Right forelimb (tissue), 1 donor: Measurements from ENCODE around the gene RAI1.

Experiments
- DNase-seq: peaks from one replicate; pipeline ENCODE4 v3.0.0-alpha.2; 2018

RAI1 gene

DNA sequence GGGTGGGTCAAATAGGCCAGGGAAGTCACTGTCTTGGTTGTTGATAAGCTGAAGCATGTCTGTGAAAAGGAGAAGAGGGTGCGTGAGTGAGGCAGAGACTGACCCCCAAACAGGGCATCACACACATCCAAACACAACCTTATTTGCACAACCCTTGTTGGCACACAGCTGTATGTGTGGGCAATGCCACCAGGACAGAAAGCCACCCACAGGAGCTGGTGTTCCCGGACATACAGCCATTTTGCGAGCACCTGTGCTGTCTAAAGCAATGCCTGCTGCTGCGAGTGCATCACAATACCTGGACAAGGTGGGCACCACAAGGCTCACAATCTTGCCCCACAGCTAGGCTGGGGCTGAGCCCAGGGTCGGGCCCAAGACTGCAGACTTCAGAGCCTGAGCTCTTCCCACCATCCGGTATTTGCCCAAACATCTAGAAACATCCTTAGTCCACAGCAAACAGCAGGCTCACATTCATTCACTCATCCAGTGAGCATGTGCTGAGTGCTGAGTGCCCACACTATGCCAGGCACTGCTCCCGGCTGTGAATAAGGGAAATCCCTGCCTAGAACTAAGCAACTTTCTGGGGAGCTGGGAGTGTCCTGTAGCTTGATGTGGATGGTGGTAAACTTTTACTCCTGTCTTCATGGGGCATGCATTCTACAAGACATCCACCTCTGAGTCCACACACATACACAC lies 139.4 kb downstream of the RAI1 start:
- DNase-seq = no peak

DNA sequence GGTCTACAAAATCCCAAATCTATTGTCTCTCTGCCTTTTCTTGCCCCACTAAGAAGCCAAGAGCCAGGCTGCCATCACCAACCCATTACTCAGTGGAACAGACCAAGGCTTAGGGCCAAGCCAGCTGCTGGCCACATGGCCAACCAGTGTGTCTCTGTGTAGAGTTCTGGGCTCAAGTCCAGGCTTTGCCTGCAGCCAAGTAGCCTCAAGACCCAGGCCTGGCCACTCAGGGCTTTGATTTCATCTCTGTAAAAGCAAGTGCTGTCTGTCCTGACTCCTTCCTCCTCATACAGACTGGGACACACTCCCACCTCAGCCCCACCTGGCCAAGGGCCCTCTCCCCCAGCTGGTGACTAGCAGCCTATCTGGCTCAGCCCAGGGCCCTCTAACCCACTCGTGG lies 140.9 kb downstream of the RAI1 start:
- no peak for DNase-seq

DNA sequence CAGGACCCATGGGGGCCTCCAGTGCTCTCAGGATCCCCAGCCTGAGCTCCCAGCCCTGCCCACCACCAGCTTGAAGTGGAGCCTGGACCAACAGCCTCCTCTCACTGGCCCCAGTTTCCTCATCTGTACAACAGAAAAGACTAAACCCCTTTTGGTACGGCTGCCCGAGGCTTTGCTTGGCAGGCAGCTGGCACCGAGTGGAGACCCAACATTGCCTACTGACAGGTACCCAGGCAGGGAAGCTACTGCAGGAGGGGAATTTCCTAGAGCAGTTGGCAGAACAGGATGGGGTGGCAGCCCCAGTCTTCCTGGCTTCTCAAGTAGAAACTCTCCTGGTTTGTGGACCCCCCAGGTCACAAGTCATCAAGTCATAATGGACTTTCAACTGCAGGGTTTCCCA lies 141.4 kb downstream of the RAI1 start:
- DNase-seq = no peak

DNA sequence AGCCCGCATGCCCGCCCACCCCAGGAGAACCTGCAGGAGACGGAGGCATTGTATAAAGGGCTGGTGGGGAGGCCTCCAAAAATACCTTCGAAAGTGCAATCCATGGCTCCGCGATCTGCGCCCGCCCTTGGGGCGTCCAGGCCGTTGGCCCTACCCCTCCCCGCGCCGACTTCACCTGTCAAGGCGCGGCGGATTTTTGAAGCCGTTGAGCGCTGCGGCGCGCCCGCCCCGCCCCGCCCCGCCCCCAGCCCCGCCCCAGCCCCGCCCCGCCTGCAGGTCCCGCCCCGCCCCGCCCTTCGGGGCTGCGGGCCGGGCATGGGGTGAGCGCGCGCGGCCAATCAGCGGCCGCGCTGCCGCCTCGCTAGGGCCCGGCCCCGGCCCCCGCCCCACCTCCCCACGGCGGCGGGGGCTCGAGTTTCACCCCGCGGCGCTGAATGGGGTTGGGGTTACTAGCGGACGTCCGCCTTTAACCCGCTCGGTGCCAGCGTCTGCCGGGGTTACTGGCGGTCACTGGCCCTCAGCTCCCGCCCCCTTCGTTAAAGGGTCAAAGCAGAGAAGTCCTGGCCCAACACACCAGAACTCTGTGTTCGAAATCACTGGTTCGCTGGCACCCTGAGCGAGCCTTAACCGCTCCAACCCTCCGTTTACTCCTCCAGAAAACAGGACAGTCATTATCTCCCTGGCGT lies 142.3 kb downstream of the RAI1 start:
- DNase-seq = peak; percentile 91

DNA sequence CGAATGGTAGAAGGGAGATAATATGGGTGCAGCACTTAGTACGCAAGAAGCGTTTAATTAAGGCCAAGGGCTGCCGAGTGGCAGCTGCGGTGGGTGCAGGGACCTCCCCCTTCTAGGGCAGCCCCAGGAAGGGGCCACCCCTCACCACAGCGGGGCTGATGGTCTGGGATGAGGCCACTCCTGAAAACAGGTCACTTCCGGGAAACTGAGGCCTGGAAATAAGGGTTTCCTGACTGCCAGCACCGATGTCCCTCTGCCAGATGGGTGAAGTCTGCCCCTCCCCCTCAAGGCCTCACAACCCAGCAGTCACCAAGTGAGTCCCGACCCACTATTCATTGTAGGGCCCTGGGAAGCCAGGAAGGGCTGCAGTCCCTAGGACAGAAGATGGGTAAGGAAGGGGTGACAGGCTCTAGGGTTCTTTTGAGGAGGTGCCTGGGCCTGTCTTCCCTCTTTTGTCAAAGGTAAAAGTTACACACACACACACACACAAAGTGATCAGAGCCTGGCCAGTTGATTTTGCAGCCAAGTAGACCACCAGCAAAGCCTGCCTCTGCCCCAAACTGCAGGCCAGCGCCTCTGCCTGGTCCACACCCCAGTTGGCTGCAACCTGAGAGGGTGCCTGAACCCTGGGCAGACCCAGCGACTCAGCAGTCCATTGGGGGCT lies 143.0 kb downstream of the RAI1 start:
- DNase-seq = no peak

DNA sequence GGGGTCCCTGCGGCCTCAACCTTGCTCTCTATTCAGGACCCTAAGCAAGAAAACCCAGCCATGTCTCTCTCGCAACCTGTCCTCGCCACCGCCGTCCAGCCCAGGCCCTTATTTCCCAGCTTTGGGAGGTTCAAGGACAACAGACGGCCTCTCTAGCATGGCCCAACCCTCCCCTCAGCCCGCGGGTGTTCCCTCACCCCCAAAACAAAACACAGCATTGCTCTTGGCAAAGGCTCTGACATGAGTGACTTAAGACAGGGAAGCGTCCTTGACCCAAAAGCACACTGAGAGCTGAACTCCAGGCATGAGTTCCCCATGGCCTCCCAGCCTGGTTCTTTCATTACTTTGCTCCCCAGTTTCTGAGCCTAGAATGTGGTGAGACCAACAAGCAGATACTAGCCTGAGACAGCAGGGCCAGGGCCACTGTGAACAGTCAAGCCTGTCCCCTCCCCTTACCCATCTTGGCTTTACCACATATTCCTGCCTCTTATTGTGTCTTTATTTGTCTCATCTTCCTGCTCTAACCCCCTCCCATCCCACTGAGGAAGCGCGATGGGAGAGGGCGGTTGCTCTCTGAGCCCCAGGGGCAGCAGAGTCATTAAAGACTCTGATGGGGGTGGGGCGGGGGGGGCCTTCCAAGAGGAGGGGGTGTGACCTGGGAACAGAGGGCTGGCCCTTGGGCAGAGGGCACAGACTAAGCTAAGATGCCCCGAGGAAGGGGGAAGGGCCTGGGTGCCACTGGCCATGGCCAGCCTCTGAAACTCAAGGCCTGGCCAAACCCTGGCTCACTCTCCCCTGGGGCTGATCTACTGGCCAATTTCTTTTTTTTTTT lies 143.7 kb downstream of the RAI1 start:
- DNase-seq = no peak

DNA sequence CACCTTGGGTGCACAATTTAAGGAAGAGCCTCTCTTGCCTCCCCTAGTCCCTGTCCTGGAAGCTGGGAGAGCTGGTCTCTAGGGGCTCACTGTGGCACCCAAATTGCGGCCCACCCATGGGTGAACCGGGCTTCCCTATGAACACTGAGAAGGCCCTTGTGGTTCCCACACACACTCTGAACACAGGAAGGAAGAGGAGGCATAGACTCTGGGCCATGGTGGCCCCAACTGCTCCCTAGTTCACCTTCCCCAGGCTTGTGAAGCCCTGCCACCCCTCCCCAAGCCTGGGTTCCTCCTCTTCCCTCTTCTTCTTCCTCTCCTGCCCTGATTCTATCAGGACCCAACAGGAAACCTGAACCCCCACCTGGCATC lies 145.1 kb downstream of the RAI1 start:
- DNase-seq = no peak

DNA sequence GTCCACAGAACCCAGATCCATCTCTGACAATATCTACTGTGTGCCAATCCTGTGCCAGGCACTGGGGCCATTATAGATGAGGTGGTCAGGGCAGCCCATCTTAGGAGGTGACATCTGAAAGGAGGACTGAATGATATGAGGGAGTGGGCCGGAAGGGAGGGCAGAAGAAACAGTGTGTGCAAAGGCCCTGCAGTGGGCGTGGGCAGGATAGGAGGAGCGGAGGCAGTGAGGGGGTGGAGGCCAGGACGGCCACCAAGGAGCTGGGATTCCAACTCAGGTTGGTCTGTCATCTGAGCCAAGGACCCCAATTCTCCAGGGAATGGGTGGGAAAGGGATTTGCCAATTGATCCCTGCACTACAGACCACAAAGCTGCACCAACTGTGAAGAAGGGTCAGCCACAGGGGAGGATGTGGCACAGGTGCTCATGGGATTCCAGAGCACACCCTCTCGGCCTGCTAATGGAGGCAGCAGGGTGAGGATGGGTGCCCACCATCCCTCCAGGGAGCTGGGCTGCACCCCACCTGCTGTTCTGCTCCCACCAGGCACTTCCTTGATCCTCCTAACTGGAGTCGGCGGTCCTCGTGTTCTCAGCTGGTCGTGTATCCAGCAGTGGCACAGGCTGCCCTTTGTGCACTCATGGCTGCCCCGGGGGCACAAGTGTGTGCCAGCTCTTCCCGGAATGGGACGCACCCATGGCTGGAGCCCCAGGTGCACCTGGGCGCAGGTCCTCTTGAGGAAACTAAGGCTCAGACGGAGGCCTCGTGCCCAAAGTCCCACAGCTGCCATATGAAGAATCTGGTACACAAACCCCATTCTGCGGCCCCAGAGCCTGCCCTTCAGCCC lies 145.9 kb downstream of the RAI1 start:
- no peak for DNase-seq

DNA sequence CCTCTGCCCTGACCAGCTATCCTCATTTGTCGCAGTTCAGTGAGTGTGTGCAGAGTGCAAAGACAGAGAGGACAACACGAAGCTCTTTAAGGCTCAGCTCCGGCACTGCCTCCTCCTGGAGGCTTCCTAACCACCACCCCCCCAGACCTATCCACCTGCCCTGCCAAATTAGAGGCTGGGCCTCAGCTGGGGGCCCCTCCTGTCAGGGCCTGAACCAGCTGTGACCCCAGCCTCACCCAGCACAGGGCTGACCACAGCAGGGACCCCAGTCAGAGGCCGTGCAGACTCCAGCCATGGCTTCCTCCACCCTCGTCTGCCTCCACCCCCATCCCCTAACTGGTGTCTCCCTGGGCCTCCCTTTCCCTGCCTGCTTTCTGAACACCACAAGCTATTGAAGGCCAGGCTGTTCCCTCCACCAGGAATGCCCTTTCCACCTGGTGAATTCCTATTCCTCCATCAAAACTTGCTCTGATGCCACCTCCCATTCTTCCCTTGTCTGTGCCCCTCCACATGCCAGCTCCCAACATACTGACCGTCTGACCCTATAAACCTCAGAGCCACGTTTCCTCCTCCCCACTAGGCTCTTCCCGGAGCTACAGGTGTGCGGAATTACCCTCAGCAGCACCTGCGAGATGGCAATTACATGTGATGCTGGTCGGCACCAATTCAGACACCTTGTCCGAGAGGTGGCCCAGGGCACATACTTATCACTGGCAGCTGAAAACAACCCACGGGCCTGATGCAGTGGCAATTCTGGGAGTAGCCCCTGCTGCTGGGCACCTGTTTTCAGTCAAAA lies 146.8 kb downstream of the RAI1 start:
- no peak for DNase-seq

DNA sequence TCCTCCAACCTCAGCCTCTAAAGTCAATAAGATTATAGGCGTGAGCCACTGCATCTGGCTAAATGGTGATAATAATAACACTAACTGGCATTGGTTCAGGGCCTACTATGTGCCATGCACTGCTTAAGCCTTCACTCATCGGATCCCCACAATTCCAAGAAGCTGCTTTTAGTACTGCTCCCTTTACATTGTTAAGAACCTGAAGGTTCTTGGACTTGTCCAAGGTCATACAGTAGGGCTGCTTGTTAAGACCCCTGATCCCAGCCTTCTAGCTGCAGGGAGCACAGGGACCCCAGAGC lies 149.0 kb downstream of the RAI1 start:
- DNase-seq = no peak

DNA sequence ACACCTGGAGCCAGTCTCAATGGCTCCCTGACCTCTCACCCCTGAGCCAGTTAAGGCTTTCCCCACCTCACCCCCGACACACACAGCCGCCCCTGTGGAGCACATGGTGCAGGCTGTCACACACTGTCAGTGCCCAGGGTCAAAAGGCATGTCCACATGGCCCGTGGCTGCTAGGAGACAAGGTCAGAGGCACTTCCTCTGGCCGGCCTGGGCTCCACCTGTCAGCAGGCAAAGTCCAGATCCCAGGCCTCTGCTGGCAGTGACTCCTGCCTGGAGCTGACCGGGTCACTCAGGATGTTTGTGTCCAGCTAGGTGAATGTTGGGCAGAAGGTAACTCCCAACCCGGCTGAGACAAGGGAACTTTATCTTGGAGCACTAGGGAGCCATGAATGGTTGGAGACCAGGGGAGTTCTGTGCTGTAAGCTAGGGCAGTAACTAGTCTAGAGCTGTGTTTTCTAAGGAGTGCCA lies 149.5 kb downstream of the RAI1 start:
- no peak for DNase-seq

DNA sequence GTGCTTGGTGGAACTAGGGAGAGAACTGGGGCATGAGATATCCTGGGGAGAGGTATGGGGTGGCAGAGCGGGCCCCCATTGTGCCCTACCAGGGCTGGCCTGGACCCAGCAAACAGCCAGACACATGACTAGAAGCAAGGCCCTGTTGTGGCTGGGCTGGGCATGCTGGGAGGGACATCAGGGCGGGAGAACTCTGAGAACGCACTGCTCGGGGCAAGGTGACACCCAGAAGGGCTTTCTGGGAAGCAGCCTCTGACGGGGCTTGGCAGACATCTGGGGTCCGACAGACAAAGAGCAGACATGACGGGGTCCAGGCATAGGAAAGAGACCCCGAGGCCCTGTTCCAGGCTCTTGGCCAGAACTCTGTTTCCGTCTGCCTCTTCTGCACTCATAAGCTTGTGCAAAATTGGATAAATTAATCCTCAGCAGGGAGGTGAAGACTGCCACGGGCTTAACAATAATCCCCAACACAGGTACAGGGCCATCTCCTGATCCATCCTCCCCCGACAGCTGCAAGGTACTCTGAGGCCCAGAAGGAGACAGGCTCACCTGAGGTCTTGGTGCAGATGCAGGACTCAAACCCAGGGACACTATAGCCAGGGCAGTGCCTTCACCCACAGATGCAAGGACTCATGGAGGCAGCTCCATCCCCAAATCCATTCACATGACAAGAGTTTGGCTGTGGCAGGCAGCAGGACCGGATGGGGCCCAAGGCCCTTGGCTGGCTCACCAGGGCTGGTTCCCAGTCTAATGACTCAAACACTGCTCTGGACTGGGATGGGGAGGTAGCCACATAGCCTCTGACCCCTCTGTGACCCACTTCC lies 150.2 kb downstream of the RAI1 start:
- no peak for DNase-seq

DNA sequence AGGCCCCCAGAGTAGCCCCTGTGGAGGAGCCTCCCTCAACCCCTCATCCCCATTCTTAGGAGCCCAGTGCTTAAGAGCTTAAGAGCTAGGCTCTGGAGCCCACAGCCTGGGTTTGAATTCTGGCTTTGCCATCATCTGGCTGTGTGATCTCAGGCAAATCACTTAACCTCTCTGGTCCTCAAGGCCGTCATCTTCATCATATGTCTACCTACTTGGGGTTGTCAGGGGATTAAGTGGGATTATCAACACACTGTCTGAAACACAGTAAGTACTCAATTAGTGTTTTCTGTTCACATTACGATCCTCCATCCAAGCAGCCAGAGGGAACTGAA lies 150.7 kb downstream of the RAI1 start:
- DNase-seq = no peak

DNA sequence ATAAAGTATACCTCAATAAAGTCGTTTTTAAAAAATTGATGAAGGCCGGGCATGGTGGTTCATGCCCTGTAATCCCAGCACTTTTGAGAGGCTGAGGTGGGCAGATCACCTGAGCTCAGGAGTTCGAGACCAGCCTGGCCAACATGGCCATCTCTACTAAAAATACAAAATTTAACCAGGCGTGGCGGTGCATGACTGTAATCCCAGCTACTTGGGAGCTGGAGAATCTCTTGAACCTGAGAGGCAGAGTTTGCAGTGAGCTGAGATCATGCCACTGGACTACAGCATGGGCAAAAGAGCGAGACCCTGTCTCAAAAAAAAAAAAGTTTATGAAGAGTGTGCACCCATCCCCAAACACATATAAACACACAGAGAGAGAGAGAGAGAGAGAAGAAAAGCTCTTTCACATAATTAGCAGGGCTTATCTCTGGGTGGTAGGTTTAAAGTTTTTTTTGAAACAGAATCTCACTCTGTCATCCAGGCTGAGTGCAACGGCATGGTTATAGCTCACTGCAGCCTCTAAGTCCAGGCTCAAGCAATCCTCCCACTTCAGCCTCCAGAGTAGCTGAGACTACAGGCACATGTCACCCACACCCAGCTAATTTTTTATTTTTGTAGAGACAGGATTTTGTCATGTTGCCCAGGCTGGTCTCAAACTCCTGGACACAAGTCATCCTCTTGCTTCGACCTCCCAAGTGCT lies 152.6 kb downstream of the RAI1 start:
- no peak for DNase-seq

DNA sequence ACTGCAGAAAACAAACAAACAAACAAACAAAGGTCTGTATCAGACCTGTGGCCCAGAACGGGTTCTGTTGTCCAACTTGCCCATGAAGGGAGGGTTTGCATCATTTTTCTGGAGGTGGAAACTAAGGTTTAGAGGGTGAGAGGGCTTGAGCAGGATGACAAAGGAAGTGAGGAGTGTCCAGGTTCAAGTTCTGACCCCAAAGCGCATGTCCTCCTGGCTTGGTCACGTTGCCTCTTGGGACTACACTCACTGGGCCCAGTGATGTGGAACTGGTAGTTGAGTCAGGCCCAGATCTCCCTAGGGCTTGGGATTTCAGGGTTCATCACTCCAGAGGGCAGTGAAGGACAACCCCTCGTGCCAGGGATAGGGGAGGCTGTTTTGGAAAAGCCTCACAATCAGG lies 153.7 kb downstream of the RAI1 start:
- DNase-seq = no peak

DNA sequence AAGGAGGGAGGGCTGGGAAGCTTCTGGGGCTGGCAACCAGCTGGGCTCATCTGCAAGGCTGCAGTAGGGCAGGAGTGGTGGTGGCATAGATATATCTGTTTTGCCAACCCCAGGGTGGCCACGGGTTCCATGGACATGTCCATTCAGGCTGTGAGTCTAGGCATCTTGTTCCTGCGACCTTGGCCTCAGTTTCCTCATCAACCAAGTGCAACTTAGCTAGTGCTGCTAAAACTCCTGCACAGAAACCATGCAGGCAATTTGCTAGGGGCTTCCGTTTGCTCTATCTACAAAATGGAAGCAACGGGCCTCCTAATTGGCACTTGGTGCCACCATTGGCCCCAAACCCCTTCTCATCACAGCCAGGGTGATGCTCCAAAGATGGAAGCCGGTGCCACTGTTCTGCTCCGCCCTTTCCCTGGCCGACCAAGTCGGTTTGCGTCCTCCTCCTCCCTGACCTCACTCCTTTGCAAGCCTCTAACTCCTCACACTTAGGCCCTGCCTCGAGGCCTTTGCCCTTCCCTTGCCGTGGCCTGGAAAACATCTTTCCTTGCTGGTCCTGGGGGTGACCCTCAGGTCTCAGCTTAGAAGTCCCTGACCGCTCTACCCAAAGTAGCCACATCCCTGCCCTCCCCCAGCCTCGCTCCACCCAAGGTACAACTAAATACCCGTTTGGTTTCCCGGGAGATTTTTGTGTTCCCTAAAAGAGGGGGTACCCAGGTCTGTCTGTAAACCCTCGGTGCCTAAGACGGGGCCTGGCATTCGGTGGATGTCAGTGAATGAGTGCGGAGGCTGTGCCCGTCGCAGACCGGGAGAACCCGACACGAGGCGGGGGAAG lies 154.4 kb downstream of the RAI1 start:
- DNase-seq = no peak

DNA sequence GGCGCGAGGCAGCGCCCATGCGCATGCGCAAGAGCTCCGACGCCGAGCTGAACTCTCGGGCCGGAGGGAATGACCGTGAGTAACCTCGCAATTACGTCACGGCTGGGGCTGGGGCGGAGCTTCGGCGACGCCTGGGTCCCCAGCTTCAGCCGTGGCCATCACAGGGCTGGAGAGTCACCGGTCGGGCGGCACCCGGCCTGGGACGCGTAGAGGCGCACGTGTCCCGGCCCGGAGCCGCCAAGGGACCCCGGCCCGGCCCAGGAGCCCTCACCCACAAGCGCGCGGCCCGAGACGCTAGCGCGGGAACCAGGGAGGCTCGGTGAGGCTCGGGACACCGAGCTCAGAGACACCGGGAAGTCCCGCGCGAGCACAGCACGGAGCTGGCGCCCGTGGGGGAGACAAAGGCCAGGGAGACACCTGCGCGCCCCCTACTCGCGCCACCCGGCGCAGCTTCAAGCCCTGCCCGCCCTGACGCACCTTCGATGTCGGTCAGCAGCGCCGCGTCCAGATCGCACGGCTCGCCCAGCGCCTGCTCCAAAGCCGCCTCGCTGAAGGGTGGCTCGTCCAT lies 155.1 kb downstream of the RAI1 start:
- DNase-seq = peak; percentile 98

DNA sequence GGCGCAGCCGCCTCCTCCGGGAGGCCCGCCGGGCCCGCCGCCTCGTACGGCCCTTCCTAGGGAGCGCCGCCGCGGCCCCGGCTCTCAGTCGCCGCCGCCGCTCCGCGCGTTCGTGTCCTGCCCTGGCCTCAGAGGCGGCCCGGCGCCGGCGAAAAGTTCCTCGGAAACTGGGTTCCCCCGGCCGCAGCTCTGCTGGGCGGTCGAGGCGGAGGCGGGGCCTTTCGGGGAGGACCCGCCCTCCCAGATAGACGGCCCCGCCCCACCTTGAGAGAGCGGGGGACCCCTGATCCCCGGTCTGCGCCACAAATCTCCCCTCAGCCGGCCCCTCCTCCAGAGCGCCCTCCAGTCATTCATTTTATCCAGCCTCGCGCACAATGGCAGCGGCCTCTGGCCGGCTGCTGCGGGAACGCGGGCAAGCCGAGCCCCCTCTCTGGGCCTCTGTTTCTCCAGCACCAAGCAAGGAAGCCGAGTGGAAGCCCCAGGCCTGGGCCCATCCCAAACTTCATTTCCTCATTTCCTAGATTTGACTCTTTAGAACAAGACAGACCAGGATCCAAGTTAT lies 155.6 kb downstream of the RAI1 start, which contains the start of gene SREBF1:
TSS of gene SREBF1 (minus strand) at position 169 of the 562 bp plus-strand sequence. CDS start 169 bp downstream, outside the sequence.
- peak; percentile 77 for DNase-seq
